ENCODE measurements around the gene SLCO1B1. TPM values are rescaled to one million over a fixed set of nuclear protein-coding genes. Genes with fewer than 3 reads are reported as not detected.

Gene SLCO1B1
- total RNA-seq, 1 donor from 2014 or later, result not detected

DNA sequence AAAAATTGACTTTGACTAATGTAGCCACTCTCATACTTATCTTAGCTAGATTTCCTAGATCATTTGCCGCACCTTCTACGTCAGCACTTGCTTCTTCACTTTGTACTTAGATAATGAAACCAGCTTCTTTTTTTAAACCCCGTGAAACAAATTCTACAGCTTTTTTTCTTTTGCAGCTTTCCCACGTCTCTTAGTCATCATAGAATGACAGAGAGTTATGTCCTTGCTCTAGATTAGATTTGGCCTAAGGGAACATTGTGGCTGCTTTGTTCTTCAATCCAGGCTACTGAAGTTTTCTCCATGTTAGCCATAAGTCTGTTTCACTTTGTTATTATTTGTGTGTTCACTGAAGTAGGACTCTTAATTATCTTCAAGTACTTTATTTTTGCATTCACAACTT lies 108.9 kb downstream of the SLCO1B1 start:
- DNase-seq (ENCODE audit: low spot score), result no peak
- Mint-ChIP-seq H3K27ac (no peak overlapping the region), H3K9me3 (no peaks in the 10 kb centered on the region), H3K27me3 (ENCODE audit: low read depth) (no peaks in the 10 kb centered on the region), H3K4me1 (ENCODE audit: low read depth) (no peaks in the 10 kb centered on the region), H3K36me3 (ENCODE audit: low read depth) (no peaks in the 10 kb centered on the region), H3K4me3 (ENCODE audit: low read depth) (no peak overlapping the region)
- intact Hi-C loops (cut with micrococcal nuclease), result no loop called here

DNA sequence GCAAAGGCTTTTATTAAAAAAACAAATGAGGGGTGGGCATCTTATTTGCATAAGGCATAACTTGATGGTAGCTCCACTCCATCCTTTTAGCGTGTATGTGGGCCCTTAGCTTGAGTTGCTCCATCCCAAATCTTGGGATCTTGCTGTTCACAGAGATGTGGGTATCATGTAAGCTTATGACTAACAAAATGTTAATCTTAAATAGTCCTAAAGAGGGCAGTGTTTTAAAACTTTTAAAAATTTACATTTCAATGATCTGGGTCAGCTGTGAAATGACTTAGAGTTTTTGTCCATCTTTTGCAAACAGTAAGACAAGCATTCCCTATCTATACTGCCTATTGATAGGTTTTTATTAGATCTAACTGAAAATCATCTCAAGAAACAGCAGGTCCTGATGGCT lies 117.7 kb downstream of the SLCO1B1 start:
- intact Hi-C loops (cut with micrococcal nuclease), result loop anchor here (2.0 kb wide), 1 partner anchor 430 kb away; no protein-coding TSS in a partner anchor
- no peak overlapping the region for H3K27ac Mint-ChIP-seq

GRCh38 chr12:21252070-21252469 lies 121.1 kb downstream of the SLCO1B1 start:
- Mint-ChIP-seq H3K4me3 (ENCODE audit: low read depth) (no peak overlapping the region), H3K27me3 (ENCODE audit: low read depth) (no peaks in the 10 kb centered on the region)
- intact Hi-C loops (cut with micrococcal nuclease), result no loop called here

More for the DNA sequence above, 117.7 kb downstream of the SLCO1B1 start:
- Mint-ChIP-seq H3K36me3 (ENCODE audit: low read depth) (no peaks in the 10 kb centered on the region), H3K27me3 (ENCODE audit: low read depth) (no peaks in the 10 kb centered on the region), H3K9me3 (no peaks in the 10 kb centered on the region), H3K4me3 (ENCODE audit: low read depth) (no peak overlapping the region), H3K4me1 (ENCODE audit: low read depth) (no peaks in the 10 kb centered on the region)
- no peak for DNase-seq (ENCODE audit: low spot score)

GRCh38 chr12:21257172-21257571 lies 126.2 kb downstream of the SLCO1B1 start:
- H3K9me3 Mint-ChIP-seq, result no peaks in the 10 kb centered on the region
- H3K4me3 Mint-ChIP-seq (ENCODE audit: low read depth), result no peak overlapping the region
- H3K36me3 Mint-ChIP-seq (ENCODE audit: low read depth), result no peaks in the 10 kb centered on the region
- no peak for DNase-seq (ENCODE audit: low spot score)
- H3K27ac Mint-ChIP-seq, result no peak overlapping the region
- H3K27me3 Mint-ChIP-seq (ENCODE audit: low read depth), result no peaks in the 10 kb centered on the region
- intact Hi-C loops (cut with micrococcal nuclease), result no loop called here
- H3K4me1 Mint-ChIP-seq (ENCODE audit: low read depth), result no peaks in the 10 kb centered on the region

More at GRCh38 chr12:21252070-21252469, 121.1 kb downstream of the SLCO1B1 start:
- Mint-ChIP-seq H3K36me3 (ENCODE audit: low read depth) (no peaks in the 10 kb centered on the region), H3K4me1 (ENCODE audit: low read depth) (no peaks in the 10 kb centered on the region), H3K9me3 (no peaks in the 10 kb centered on the region), H3K27ac (no peak overlapping the region)
- no peak for DNase-seq (ENCODE audit: low spot score)

DNA sequence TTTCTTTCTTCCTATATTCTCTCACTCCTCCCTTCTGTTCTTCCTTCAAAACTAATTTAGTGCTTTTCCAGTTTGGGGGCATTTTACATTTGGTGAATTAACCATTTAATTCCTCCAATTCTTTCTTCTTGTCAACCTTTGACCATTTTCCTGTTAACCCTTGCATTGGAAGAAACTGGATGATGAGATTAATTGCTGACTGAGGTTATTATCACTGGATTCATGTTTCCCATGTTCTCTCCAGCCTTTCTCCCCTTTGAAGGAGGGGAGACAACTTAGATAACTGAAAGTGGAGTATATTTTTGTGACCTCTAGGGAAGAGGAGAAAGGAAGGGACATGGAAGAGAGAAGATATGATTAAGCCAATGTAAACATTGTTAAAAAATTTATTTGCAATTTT lies 133.2 kb downstream of the SLCO1B1 start:
- intact Hi-C loops (cut with micrococcal nuclease), result no loop called here
- Mint-ChIP-seq H3K9me3 (no peaks in the 10 kb centered on the region), H3K27me3 (ENCODE audit: low read depth) (peaks cover 3% of the 10 kb centered on the region), H3K27ac (no peak overlapping the region), H3K4me1 (ENCODE audit: low read depth) (no peaks in the 10 kb centered on the region), H3K36me3 (ENCODE audit: low read depth) (no peaks in the 10 kb centered on the region), H3K4me3 (ENCODE audit: low read depth) (no peak overlapping the region)
- no peak for DNase-seq (ENCODE audit: low spot score)

DNA sequence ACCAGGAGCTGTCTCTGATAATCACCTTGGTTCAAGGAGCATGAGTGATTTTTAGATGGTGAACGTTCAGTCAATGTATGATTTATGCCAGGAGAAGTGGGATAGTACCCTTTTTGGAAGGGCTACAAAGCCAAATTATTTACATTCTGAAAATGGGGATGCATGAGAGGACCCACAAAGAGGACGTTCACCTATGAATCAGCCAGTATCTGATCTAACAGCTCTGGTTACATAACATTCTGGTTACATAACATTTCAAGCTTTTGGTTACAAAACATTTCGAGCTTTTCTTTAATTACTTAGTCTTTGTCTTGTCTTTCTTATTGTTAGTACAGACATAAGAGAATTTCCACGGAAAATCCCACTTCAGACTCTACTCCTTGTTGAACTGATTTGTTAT lies 134.9 kb downstream of the SLCO1B1 start:
- peaks cover 3% of the 10 kb centered on the region for H3K27me3 Mint-ChIP-seq (ENCODE audit: low read depth)
- intact Hi-C loops (cut with micrococcal nuclease), result no loop called here
- no peak overlapping the region for H3K4me3 Mint-ChIP-seq (ENCODE audit: low read depth)
- no peak overlapping the region for H3K27ac Mint-ChIP-seq
- no peaks in the 10 kb centered on the region for H3K36me3 Mint-ChIP-seq (ENCODE audit: low read depth)
- H3K4me1 Mint-ChIP-seq (ENCODE audit: low read depth), result no peaks in the 10 kb centered on the region
- no peak for DNase-seq (ENCODE audit: low spot score)
- no peaks in the 10 kb centered on the region for H3K9me3 Mint-ChIP-seq

GRCh38 chr12:21276826-21277225 lies 145.8 kb downstream of the SLCO1B1 start:
- H3K27me3 Mint-ChIP-seq (ENCODE audit: low read depth), result peaks cover 3% of the 10 kb centered on the region
- intact Hi-C loops (cut with micrococcal nuclease), result no loop called here
- no peaks in the 10 kb centered on the region for H3K36me3 Mint-ChIP-seq (ENCODE audit: low read depth)
- H3K9me3 Mint-ChIP-seq, result no peaks in the 10 kb centered on the region
- H3K27ac Mint-ChIP-seq, result no peak overlapping the region
- H3K4me1 Mint-ChIP-seq (ENCODE audit: low read depth), result no peaks in the 10 kb centered on the region
- DNase-seq (ENCODE audit: low spot score), result no peak
- H3K4me3 Mint-ChIP-seq (ENCODE audit: low read depth), result no peak overlapping the region

Other genes starting within 250 kb of the SLCO1B1 start
- not detected in 2 replicates for gene SLCO1A2, start 203.7 kb downstream of the SLCO1B1 start, total RNA-seq
- gene IAPP, start 241.7 kb downstream of the SLCO1B1 start, total RNA-seq, result not detected in 2 replicates

Data from activated T-helper 2 cell treated with anti-CD3 and anti-CD28 coated beads, Interferon-gamma antibody, Interleukin-2, Interleukin-4, amounts not matched to agents 10 μg/mL and 5 μg/mL and 100 μg/mL, durations not matched to agents 14 hours and 24 hours and 36 hours (primary cell).